Measurements from ENCODE around the gene PIN1.

DNA sequence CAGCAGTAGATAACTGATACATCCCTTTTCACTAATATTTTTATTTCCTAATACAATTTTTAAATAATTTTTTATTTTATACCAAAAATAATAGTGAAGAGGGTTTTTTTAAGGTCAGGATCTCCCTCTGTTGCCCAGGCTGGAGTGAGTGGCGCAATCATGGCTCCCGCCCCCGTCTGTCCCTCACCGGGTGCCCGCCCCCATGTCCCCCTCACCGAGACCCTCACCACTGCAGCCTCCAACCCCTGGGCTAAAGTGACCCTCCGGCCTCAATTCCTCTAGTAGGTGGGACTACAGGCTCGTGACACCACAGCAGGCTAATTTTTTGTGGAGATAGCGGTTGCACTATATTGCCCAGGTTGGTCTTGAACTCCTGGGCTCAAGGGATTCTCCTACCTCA, 48.8 kb upstream of the PIN1 start:
- no peak for TF ChIP-seq POLR2AphosphoS5 (IDR thresholded peaks at IDR 0.05)
- TF ChIP-seq, protein P1, sequence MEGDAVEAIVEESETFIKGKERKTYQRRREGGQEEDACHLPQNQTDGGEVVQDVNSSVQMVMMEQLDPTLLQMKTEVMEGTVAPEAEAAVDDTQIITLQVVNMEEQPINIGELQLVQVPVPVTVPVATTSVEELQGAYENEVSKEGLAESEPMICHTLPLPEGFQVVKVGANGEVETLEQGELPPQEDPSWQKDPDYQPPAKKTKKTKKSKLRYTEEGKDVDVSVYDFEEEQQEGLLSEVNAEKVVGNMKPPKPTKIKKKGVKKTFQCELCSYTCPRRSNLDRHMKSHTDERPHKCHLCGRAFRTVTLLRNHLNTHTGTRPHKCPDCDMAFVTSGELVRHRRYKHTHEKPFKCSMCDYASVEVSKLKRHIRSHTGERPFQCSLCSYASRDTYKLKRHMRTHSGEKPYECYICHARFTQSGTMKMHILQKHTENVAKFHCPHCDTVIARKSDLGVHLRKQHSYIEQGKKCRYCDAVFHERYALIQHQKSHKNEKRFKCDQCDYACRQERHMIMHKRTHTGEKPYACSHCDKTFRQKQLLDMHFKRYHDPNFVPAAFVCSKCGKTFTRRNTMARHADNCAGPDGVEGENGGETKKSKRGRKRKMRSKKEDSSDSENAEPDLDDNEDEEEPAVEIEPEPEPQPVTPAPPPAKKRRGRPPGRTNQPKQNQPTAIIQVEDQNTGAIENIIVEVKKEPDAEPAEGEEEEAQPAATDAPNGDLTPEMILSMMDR (IDR thresholded peaks at IDR 0.05) = no peak

All from prostate gland (tissue), 2 donors.